ENCODE data around the gene PKLR. TPM values are rescaled to one million over a fixed set of nuclear protein-coding genes. Genes with fewer than 3 reads are reported as not detected.
A peak's percentile ranks its signal among the peaks of the same experiment; 100 is the strongest.

PKLR gene
- total RNA-seq, 4 donors from 2014 or later = not detected

DNA sequence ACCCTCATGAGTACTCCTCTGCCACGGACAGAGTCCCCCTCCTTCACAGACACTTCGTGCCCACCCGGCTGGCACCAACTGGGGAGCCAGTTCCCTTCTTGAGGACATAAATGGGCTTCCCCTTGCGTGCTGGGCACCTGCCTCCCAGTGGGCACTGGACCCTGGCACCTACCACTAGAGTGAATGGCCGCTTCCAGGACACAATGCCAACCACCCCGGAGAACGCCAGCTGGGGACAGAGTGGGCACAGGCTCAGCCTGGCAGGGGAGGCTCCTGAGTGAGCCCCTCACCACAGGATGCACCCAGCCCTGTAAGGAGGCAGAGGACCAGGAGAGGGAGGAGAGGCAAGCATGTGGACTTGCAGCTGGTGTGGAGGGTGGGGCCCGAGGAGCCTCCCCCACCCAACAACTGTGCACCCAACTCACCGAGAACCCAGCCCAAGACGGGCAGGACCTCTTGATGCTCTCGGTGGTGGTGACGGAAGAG lies 47.0 kb downstream of the PKLR start:
- WGBS, 2 donors (ENCODE audit: low coverage in 1 of 2) = 37% methylated on average over 2 of the region's 12 CpGs; no CpG with 5 or more reads in 1 of the 2 donors
- peaks cover 0 to 27% of the 10 kb centered on the region in 2 donors for H3K36me3 ChIP-seq
- no peaks in the 10 kb centered on the region for H3K9me3 ChIP-seq
- H3K4me1 ChIP-seq = peaks cover 0 to 58% (median 24%) of the 10 kb centered on the region in 3 donors
- TF ChIP-seq POLR2A (IDR thresholded peaks at IDR 0.05) (no peak), CTCF (IDR thresholded peaks at IDR 0.05) (no peak)
- peak overlapping the region; percentile 80 to 89 for H3K4me3 ChIP-seq
- no peaks in the 10 kb centered on the region for H3K27me3 ChIP-seq
- peak overlapping the region; percentile 88 to 96 (median 95) for H3K27ac ChIP-seq
- no peak for ATAC-seq

GRCh38 chr1:155253797-155254196 lies 47.4 kb downstream of the PKLR start:
- H3K9me3 ChIP-seq = no peaks in the 10 kb centered on the region
- TF ChIP-seq POLR2A (IDR thresholded peaks at IDR 0.05) (no peak), CTCF (IDR thresholded peaks at IDR 0.05) (no peak), POLR2AphosphoS5 (IDR thresholded peaks at IDR 0.05) (no peak), EP300 (IDR thresholded peaks at IDR 0.05) (no peak)
- H3K27me3 ChIP-seq = no peaks in the 10 kb centered on the region
- peaks cover 0 to 28% of the 10 kb centered on the region in 2 donors for H3K36me3 ChIP-seq
- H3K4me3 ChIP-seq = peak overlapping the region in 1 of 2 donors; percentile 80
- 56% methylated on average over 1 of the region's 5 CpGs; no CpG with 5 or more reads in 1 of the 2 donors for WGBS, 2 donors (ENCODE audit: low coverage in 1 of 2)
- no peak for ATAC-seq
- peaks cover 0 to 58% (median 24%) of the 10 kb centered on the region in 3 donors for H3K4me1 ChIP-seq
- peak overlapping the region in 3 of 4 donors; percentile 88 to 96 (median 96) for H3K27ac ChIP-seq

DNA sequence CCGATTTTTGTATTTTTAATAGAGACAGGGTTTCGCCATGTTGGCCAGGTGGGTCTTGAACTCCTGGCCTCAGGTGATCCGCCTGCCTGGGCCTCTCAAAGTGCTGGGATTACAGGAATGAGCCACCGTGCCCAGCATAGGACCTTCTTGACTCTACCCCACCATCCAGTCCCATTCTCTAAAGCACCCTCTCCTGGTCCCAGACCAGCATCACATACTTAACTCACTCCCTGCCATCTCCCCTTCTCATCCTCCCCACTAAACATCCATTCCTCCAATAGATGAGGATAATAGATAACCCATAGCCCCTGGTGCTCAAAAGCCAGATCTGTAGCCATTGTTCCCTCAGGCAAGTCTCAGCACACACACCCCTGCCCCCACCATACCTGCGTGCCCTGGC lies 48.0 kb downstream of the PKLR start:
- peak overlapping the region in 2 of 4 donors; percentile 88 to 96 for H3K27ac ChIP-seq
- TF ChIP-seq EP300 (IDR thresholded peaks at IDR 0.05) = no peak
- TF ChIP-seq POLR2A (IDR thresholded peaks at IDR 0.05) = no peak
- no peak for TF ChIP-seq POLR2AphosphoS5 (IDR thresholded peaks at IDR 0.05)
- no peak for TF ChIP-seq CTCF (IDR thresholded peaks at IDR 0.05)

GRCh38 chr1:155251566-155251965 lies 49.7 kb downstream of the PKLR start:
- Histone ChIP-seq H3K27me3 (no peaks in the 10 kb centered on the region), H3K4me3 (no peak overlapping the region), H3K27ac (peak overlapping the region in 3 of 4 donors; percentile 11 to 70 (median 45)), H3K4me1 (peaks cover 0 to 54% (median 24%) of the 10 kb centered on the region in 3 donors), H3K9me3 (no peaks in the 10 kb centered on the region), H3K36me3 (peaks cover 0 to 26% of the 10 kb centered on the region in 2 donors)
- 40 to 58% methylated on average over 1 to 2 of the region's 7 CpGs for WGBS, 2 donors (ENCODE audit: low coverage in 1 of 2)
- ATAC-seq = no peak
- TF ChIP-seq CTCF (IDR thresholded peaks at IDR 0.05) (no peak), POLR2A (IDR thresholded peaks at IDR 0.05) (no peak), EP300 (IDR thresholded peaks at IDR 0.05) (no peak), POLR2AphosphoS5 (IDR thresholded peaks at IDR 0.05) (no peak)

More for the DNA sequence above, 48.0 kb downstream of the PKLR start:
- H3K36me3 ChIP-seq = peaks cover 0 to 28% of the 10 kb centered on the region in 2 donors
- no peaks in the 10 kb centered on the region for H3K27me3 ChIP-seq
- peaks cover 0 to 58% (median 24%) of the 10 kb centered on the region in 3 donors for H3K4me1 ChIP-seq
- no peak overlapping the region for H3K4me3 ChIP-seq
- H3K9me3 ChIP-seq = no peaks in the 10 kb centered on the region
- no peak for ATAC-seq
- 67% methylated on average over 2 to 3 of the region's 5 CpGs for WGBS, 2 donors (ENCODE audit: low coverage in 1 of 2)
